Naive thymus-derived CD8-positive, alpha-beta T cell (primary cell): ENCODE results near the gene SAMD4A. TPM values are rescaled to one million over a fixed set of nuclear protein-coding genes. Genes with fewer than 3 reads are reported as not detected.
A peak's percentile ranks its signal among the peaks of the same experiment; 100 is the strongest.

Source experiments
- ATAC-seq, 2 donors: fragments of 150-1000 bp; cut with Tn5 transposase in 1 of 2; sonication (Bioruptor Pico), chemical (Tn5 transposase) in 1 of 2; 1 replicate in 1 of 2; 2 replicates in 1 of 2; pipeline ENCODE4 v1.10.0; 2021; ENCODE audit warnings: mild to moderate bottlenecking in 2 of 2, moderate library complexity in 2 of 2
- POLR2A ChIA-PET: fragments of 350-600 bp; sonication (Branson Sonifier 250); formaldehyde crosslinking; loops from one replicate; lab custom pipeline; 2021; ENCODE audit warnings: antibody characterized with exemption; lab: Charles Lee
- DNase-seq, 10 donors: peaks; one replicate each; pipeline versions ENCODE4 v3.0.0 to v3.0.0-alpha.2; 2020 to 2022
- H3K27ac Mint-ChIP-seq, 10 donors: one replicate each; pipeline ENCODE4 v1.8.0; 2020 to 2022; ENCODE audit warnings: mild to moderate bottlenecking in 10 of 10, mixed read lengths in 10 of 10, moderate library complexity in 4 of 10, inconsistent platforms in 1 of 10
- H3K27me3 Mint-ChIP-seq, 5 donors: one replicate each; pipeline ENCODE4 v1.8.0; 2021 to 2022; ENCODE audit warnings: mixed read lengths in 5 of 5
- H3K36me3 Mint-ChIP-seq, 3 donors: one replicate each; pipeline ENCODE4 v1.8.0; 2020 to 2022; ENCODE audit warnings: mixed read lengths in 3 of 3, mild to moderate bottlenecking in 2 of 3, inconsistent platforms in 1 of 3
- H3K4me1 Mint-ChIP-seq, 4 donors: one replicate each; pipeline ENCODE4 v1.8.0; 2021 to 2022; ENCODE audit warnings: mixed read lengths in 4 of 4
- H3K4me3 Mint-ChIP-seq, 10 donors: one replicate each; pipeline ENCODE4 v1.8.0; 2020 to 2022; ENCODE audit warnings: mild to moderate bottlenecking in 10 of 10, mixed read lengths in 10 of 10, moderate library complexity in 6 of 10, inconsistent platforms in 1 of 10
- H3K9me3 Mint-ChIP-seq, 9 donors: one replicate each; pipeline ENCODE4 v1.8.0; 2020 to 2022; ENCODE audit warnings: mixed read lengths in 9 of 9, mild to moderate bottlenecking in 3 of 9, inconsistent platforms in 1 of 9, moderate library complexity in 1 of 9
- polyA plus RNA-seq, 3 donors: library from polyadenylated mRNA; unstranded; fragments of 300-500 nt; fragmentation: Illumina TruSeq; gene quantifications; one replicate each; pipeline ENCODE4 v1.2.3, GENCODE V29; 2021
- total RNA-seq, 8 experiments: library from RNA in 2 of 8; stranded (reverse) in 2 of 8; gene quantifications; one replicate each; pipeline ENCODE4 v1.2.3 and lab custom pipeline; 2021 to 2026

Gene SAMD4A
- total and polyA plus RNA-seq, 5 experiments from 2014 or later = 0.85 to 0.99 TPM; not detected in 3

DNA sequence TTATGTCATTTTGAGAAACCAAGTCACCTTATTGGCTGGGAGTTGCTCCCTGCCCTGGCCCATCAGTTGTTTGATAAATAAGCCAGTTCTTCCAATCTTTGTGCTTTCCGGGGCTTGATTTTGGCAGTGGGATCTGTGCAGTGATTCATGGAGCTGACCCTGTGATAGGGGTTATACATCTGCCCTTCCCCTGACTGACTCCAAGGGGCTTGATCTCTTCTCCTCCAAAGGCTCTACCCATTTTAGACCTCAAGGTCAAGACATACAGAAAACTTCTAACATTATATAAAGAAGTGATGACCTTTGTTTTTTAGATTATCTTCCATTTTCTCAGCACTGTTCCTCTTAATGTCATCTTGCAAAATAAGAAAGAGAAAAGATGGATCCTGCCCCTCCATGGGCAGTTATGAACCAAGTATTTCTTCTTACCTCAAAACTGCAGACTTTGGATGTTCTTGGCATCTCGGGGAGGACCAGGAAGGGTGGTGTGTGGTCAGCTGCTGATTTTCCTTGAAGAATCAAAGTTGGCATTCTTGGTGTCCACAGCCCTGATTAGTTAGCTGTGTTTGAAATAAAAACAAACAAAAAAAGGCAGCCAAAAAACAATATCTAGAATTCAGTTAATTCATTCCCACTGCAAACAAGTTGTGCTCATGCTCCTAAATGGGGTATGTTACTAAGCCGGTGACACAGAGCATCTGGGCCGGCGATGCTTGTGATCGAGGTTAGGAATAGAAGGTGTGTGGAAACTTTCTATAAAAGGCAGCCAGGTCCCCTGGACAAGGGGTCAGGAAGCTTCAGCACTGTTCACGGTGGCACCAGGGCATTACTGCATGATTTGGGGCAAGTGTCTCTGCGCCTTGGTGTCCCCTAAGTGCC, 120.2 kb downstream of the SAMD4A start:
- peaks cover 2 to 14% (median 7%) of the 10 kb centered on the region in 5 donors for H3K27me3 Mint-ChIP-seq
- DNase-seq (no peak), ATAC-seq (no peak)
- H3K4me1 Mint-ChIP-seq = peaks cover 4 to 10% (median 7%) of the 10 kb centered on the region in 4 donors
- H3K36me3 Mint-ChIP-seq = no peaks in the 10 kb centered on the region
- no peak overlapping the region for H3K27ac Mint-ChIP-seq
- POLR2A ChIA-PET = no interaction called here
- H3K9me3 Mint-ChIP-seq = no peaks in the 10 kb centered on the region
- no peak overlapping the region for H3K4me3 Mint-ChIP-seq

DNA sequence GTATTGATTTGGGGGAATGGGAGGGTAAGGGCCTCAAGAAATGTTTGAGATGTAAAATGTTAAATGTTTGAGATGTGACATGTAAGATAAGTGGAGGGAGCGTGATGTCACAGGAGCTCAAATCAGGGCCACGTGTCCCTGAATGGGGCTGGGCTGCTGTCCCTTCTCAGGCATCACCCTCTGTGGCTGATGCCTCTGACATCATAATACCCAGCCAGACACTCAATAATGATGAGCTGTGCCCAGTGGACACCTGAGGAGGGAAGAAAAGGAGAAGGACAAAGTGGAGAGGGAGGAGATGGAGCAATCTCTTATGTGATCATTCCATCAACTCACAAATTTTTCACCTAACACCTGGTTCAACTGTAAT, 120.8 kb downstream of the SAMD4A start:
- peaks cover 4 to 12% (median 9%) of the 10 kb centered on the region in 4 donors for H3K4me1 Mint-ChIP-seq
- DNase-seq = no peak
- H3K27me3 Mint-ChIP-seq = peaks cover 2 to 15% (median 8%) of the 10 kb centered on the region in 5 donors
- no peak for ATAC-seq
- POLR2A ChIA-PET = no interaction called here
- H3K4me3 Mint-ChIP-seq = no peak overlapping the region
- no peaks in the 10 kb centered on the region for H3K36me3 Mint-ChIP-seq
- H3K27ac Mint-ChIP-seq = no peak overlapping the region
- no peaks in the 10 kb centered on the region for H3K9me3 Mint-ChIP-seq

DNA sequence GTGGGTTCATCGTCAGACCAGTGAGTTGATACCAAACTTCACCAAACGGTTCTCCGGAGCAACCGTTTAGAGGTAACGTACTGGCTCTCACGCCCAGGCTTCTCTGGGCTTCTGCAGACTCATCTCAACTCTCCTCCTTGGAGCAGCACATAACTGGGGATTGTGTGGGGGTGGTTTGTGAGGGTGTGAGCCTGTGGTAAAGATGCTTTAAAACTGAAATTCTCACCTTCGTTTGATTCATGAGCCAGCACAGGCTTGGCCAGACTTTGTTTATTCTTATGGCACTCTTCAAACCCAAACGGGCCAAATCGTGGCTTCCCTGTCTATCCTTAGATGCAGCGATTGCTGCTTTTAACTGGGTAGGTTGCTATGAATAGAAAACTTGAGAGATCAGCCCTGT, 121.3 kb downstream of the SAMD4A start:
- Mint-ChIP-seq H3K9me3 (no peaks in the 10 kb centered on the region), H3K4me1 (peaks cover 4 to 12% (median 9%) of the 10 kb centered on the region in 4 donors), H3K27ac (no peak overlapping the region), H3K36me3 (no peaks in the 10 kb centered on the region), H3K27me3 (peaks cover 2 to 17% (median 8%) of the 10 kb centered on the region in 5 donors), H3K4me3 (no peak overlapping the region)
- no peak for DNase-seq
- ATAC-seq = no peak
- POLR2A ChIA-PET = no interaction called here

DNA sequence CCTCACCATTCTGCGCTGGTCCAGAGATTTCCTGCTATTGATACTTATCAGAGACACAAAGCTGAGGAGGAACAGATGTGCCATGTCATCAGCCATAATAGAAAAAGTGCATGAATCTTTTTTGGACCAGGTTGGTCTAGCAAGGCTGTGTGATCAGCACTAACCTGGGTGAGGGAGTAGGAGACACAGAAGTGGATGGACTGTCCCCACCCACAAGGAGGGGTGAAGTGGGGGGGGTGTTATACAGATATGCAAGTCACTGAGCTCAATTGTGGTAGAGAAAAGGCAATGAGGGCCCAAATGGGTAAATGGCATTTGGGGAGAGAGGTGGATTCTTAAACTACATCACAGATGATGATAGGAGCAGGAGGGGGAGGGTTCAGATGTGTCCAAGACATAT, 123.0 kb downstream of the SAMD4A start:
- DNase-seq (no peak), ATAC-seq (no peak)
- Mint-ChIP-seq H3K27me3 (peaks cover 6 to 29% (median 17%) of the 10 kb centered on the region in 5 donors), H3K9me3 (no peaks in the 10 kb centered on the region), H3K27ac (no peak overlapping the region), H3K4me1 (peaks cover 4 to 10% (median 9%) of the 10 kb centered on the region in 4 donors), H3K4me3 (no peak overlapping the region), H3K36me3 (no peaks in the 10 kb centered on the region)
- POLR2A ChIA-PET = no interaction called here

DNA sequence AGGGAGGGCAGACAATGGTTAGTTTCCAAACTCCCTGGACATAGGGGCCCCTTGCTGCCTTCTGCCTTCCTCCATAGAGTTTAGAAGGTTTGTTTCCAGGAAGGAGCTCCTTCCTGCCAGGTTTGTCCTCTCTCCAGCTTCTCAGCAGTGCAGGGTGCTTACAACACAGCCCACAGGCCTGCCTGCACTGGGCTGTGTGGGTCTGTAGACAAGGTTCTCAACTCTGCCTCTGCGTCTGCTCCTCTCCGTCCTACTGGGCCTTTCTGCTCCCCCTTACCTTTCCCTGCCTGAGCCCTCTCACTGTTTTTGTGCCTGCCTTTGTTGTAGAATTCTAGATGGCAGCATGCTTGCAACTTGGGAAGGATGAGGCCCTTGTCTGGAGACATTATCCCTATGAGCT, 124.0 kb downstream of the SAMD4A start:
- no peak overlapping the region for H3K27ac Mint-ChIP-seq
- POLR2A ChIA-PET = interaction anchor here (0.6 kb wide), 1 partner anchor 21 kb away, joined by 5 read pairs; no protein-coding TSS in a partner anchor

DNA sequence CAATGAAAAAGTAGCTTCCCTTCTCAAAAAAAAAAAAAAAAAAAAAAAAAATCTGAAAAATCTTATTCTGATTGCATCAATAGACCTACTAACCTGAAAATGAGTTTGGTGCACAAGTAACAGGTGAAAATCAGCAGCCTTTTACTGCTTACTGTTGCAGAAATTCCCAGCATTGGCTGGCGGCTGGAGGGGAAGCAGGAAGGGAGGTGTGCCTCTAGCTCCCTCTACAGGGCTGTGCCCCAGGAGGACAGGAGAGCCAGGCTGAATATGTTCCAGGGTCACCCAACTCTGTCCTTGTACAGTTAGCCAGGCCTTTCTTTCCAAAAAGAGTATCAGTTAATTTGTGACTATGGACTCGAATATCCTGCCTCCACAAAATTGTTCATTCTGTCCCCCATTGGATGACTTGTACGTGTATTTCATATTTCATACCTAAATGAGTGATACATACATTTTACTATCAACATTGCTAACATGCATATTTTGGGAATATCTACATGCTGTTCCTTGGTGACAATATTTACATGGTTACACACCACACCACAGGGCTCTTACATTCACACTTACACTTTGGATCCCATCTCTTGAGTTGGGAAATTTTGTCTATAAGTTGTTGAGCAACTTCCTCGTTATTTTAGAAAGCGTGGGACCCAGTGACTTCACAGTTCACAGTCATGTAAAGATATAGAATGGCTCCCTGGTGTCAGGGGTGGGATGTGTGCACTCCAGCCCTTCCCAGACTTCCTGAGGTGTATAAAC, 124.8 kb downstream of the SAMD4A start:
- peaks cover 3 to 32% (median 17%) of the 10 kb centered on the region in 5 donors for H3K27me3 Mint-ChIP-seq
- no peaks in the 10 kb centered on the region for H3K9me3 Mint-ChIP-seq
- DNase-seq (peak in 7 of 10 donors; percentile 9 to 67 (median 26)), ATAC-seq (peak; percentile 63 to 68)
- no peak overlapping the region for H3K27ac Mint-ChIP-seq
- peaks cover 0 to 5% (median under 1%) of the 10 kb centered on the region in 4 donors for H3K4me1 Mint-ChIP-seq
- H3K4me3 Mint-ChIP-seq = no peak overlapping the region
- POLR2A ChIA-PET = interaction anchor here (0.6 kb wide), 1 partner anchor 20 kb away, joined by 5 read pairs; no protein-coding TSS in a partner anchor
- H3K36me3 Mint-ChIP-seq = no peaks in the 10 kb centered on the region

More for the DNA sequence above, 124.0 kb downstream of the SAMD4A start:
- Mint-ChIP-seq H3K36me3 (no peaks in the 10 kb centered on the region), H3K4me3 (no peak overlapping the region), H3K27me3 (peaks cover 6 to 32% (median 17%) of the 10 kb centered on the region in 5 donors), H3K9me3 (no peaks in the 10 kb centered on the region), H3K4me1 (peaks cover 0 to 5% (median 2%) of the 10 kb centered on the region in 4 donors)
- ATAC-seq (no peak), DNase-seq (no peak)

DNA sequence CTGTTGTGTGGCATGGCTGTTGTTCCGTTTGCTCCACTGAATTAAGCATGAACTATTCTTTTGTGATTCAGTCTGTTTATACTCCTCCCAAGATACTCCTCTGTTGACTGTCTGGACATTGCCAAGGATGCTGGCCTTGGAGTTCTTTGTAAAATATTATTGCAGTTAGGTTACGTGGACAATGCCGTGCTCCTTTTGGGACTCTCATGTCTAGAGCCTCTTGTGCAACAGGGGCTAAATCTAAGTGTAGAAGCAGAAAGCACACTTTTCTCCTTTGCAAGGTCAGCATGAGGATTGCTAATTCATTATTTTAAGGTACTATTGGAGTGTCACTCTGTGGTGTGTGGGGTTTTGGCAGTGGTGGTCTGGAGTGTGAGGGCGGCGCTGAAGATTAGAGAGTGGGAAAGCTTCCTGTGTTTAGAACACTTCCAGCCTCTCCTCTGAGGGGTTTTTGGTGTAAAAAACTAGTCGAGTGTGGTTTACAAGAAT, 125.4 kb downstream of the SAMD4A start:
- H3K4me1 Mint-ChIP-seq = peaks cover 0 to 5% (median under 1%) of the 10 kb centered on the region in 4 donors
- POLR2A ChIA-PET = no interaction called here
- H3K36me3 Mint-ChIP-seq = no peaks in the 10 kb centered on the region
- H3K9me3 Mint-ChIP-seq = no peaks in the 10 kb centered on the region
- ATAC-seq (no peak), DNase-seq (no peak)
- peaks cover 3 to 32% (median 16%) of the 10 kb centered on the region in 5 donors for H3K27me3 Mint-ChIP-seq
- peak overlapping the region in 1 of 10 donors; percentile 41 for H3K27ac Mint-ChIP-seq
- H3K4me3 Mint-ChIP-seq = no peak overlapping the region

DNA sequence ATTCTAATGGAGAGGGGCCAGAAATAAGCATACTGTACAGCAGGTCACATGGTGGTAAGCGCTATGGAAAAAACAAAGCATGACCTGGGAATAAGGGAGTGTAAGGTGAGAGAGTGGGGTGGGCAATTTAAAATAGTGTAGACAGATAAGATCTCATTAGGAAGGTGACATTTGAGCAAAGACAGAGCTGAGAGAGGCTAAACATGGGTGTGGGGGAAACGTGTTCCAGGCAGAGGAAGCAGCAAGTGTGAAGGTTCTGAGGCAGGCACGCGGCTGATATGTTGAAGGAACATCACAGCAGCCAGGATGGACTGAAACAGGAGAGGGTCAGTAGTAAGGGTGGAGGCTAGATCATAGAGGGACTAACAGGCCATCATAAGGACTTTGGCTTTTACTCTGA, 126.8 kb downstream of the SAMD4A start:
- Mint-ChIP-seq H3K27ac (no peak overlapping the region), H3K4me3 (no peak overlapping the region), H3K27me3 (peaks cover 3 to 26% (median 16%) of the 10 kb centered on the region in 5 donors), H3K4me1 (peaks cover 0 to 5% (median under 1%) of the 10 kb centered on the region in 4 donors), H3K36me3 (no peaks in the 10 kb centered on the region), H3K9me3 (no peaks in the 10 kb centered on the region)
- DNase-seq = no peak
- POLR2A ChIA-PET = no interaction called here
- ATAC-seq = no peak

DNA sequence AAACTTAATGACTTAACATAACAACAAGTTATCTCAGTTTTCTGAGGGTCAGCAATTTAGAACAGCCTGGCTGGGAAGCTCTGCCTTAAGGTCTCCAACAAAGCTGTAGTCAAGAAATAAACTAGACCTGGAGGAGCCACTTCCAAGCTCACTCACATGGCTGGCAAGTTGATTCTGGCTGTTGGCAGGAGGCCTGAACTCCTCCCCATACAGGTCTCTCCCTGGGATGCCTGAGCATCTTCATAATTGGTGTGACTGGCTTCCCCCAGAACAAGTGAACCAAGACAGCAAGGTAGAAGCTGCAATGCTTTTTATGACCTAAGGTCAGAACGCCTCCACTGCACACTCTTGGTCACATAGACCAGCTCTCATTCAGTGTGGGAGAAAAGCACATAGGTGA, 128.3 kb downstream of the SAMD4A start:
- H3K4me3 Mint-ChIP-seq = no peak overlapping the region
- ATAC-seq = no peak
- H3K4me1 Mint-ChIP-seq = peaks cover 0 to 5% (median 0%) of the 10 kb centered on the region in 4 donors
- no peak for DNase-seq
- H3K9me3 Mint-ChIP-seq = no peaks in the 10 kb centered on the region
- H3K27ac Mint-ChIP-seq = no peak overlapping the region
- no peaks in the 10 kb centered on the region for H3K36me3 Mint-ChIP-seq
- peaks cover 3 to 22% (median 16%) of the 10 kb centered on the region in 5 donors for H3K27me3 Mint-ChIP-seq
- POLR2A ChIA-PET = no interaction called here

DNA sequence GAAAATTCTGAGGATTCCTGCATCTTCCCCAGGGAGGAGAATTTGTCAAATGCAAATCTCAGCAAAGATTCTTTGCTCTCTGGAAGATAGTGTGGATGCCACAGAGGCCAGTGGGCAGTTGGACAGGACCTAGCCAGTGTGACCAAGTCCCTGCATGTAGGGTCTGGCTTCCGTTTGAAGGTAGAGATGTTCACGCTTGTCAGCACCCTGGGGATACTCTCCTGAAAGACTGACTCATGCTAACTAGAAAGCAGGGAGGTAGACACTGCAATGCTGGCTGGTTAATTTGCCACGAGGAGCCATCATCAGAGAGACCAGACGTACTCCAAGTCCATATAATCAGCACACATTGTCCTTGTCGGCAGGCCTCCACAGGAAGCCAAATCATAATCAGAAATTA, 130.1 kb downstream of the SAMD4A start:
- Mint-ChIP-seq H3K27ac (no peak overlapping the region), H3K27me3 (peaks cover 3 to 23% (median 16%) of the 10 kb centered on the region in 5 donors), H3K4me3 (no peak overlapping the region), H3K4me1 (peaks cover 0 to 5% (median 0%) of the 10 kb centered on the region in 4 donors), H3K9me3 (no peaks in the 10 kb centered on the region), H3K36me3 (no peaks in the 10 kb centered on the region)
- no peak for ATAC-seq
- DNase-seq = no peak
- POLR2A ChIA-PET = no interaction called here

DNA sequence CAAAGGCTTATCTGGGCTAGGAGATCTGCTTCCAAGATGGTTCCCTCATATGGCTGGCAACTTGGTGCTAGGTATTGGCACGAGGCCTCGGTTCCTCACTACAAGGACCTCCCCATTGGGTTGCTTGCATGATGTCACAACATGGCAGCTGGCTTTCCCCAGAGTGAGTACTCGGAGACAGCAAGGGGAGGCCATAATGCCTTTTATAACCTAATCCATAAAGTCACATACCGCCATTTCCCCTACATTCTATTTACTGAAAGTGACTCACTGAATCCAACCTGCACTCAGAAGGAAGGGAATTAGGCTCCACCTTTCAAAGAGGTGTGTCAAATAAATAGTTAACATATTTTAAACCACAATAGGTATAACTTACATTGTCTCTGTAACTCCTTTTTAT, 130.9 kb downstream of the SAMD4A start:
- Mint-ChIP-seq H3K4me1 (no peaks in the 10 kb centered on the region), H3K36me3 (no peaks in the 10 kb centered on the region), H3K27ac (no peak overlapping the region), H3K4me3 (no peak overlapping the region), H3K9me3 (no peaks in the 10 kb centered on the region), H3K27me3 (peaks cover 3 to 21% (median 14%) of the 10 kb centered on the region in 5 donors)
- no peak for ATAC-seq
- POLR2A ChIA-PET = no interaction called here
- no peak for DNase-seq

DNA sequence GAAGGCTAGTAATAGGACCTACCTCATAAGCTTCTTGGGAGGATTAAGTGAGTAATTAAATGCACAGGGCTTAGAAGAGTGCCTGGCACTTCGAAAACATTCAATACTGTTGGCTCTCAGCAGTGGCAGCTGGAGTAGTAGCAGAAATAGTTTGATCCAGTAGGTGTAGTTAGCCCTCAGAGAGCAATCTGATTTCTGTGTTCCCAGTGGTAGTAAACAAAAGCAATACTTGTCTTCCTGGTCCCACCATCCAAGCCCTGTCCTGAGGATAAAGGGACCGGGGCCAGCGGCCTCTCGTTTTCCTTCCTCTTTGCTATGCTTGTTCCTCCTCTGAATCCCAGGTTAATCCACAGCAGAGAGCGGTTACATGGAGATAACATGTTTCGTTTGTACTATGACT, 131.6 kb downstream of the SAMD4A start:
- no peak for ATAC-seq
- no peak overlapping the region for H3K4me3 Mint-ChIP-seq
- no peaks in the 10 kb centered on the region for H3K36me3 Mint-ChIP-seq
- no peaks in the 10 kb centered on the region for H3K4me1 Mint-ChIP-seq
- H3K27me3 Mint-ChIP-seq = peaks cover 3 to 17% (median 12%) of the 10 kb centered on the region in 5 donors
- no peaks in the 10 kb centered on the region for H3K9me3 Mint-ChIP-seq
- POLR2A ChIA-PET = no interaction called here
- DNase-seq = no peak
- peak overlapping the region in 1 of 10 donors; percentile 63 for H3K27ac Mint-ChIP-seq
